ENCODE measurements around the gene ZNF28.
"Not testable (repeated sequence)": the region's sequence is repeated elsewhere in the genome, so short reads cannot be mapped to it uniquely, and the experiment has no call there.

The ZNF28 gene

GRCh38 chr19:52821204-52821960 lies at the start of gene ZNF28:
TSS of gene ZNF28 (minus strand) at chr19:52821633. CDS start at chr19:52817958, 3,675 bp downstream.
- peak; percentile 49 for DNase-seq (ENCODE audit: low spot score)

GRCh38 chr19:52868031-52868430 lies 46.6 kb upstream of the ZNF28 start:
- DNase-seq (ENCODE audit: low spot score) = not testable (repeated sequence)

- DNase-seq (ENCODE audit: low spot score) = peak; percentile 66
These were observed 36.2 kb upstream of the ZNF28 start, which contains the start of gene ZNF468 for GRCh38 chr19:52857378-52858191. TSS of gene ZNF468 (minus strand) at chr19:52857619. CDS start at chr19:52854272, 3,347 bp downstream.

- not testable (repeated sequence) for DNase-seq (ENCODE audit: low spot score)
These were observed 35.3 kb upstream of the ZNF28 start for GRCh38 chr19:52856540-52857377.

- not testable (repeated sequence) for DNase-seq (ENCODE audit: low spot score)
These were observed 25.9 kb upstream of the ZNF28 start for GRCh38 chr19:52847352-52847751.

GRCh38 chr19:52840825-52841465 lies 19.5 kb upstream of the ZNF28 start:
- DNase-seq (ENCODE audit: low spot score) = not testable (repeated sequence)

GRCh38 chr19:52834289-52834688 lies 12.9 kb upstream of the ZNF28 start:
- not testable (repeated sequence) for DNase-seq (ENCODE audit: low spot score)

GRCh38 chr19:52833541-52833940 lies 12.1 kb upstream of the ZNF28 start:
- not testable (repeated sequence) for DNase-seq (ENCODE audit: low spot score)

GRCh38 chr19:52829866-52830265 lies 8.4 kb upstream of the ZNF28 start:
- DNase-seq (ENCODE audit: low spot score) = not testable (repeated sequence)

- no peak for DNase-seq (ENCODE audit: low spot score)
These were observed 4.3 kb upstream of the ZNF28 start for GRCh38 chr19:52825765-52826164.

- DNase-seq (ENCODE audit: low spot score) = no peak
These were observed 2.2 kb upstream of the ZNF28 start for GRCh38 chr19:52823676-52824075.

- DNase-seq (ENCODE audit: low spot score) = peak; percentile 8
These were observed 795 bp downstream of the ZNF28 start for GRCh38 chr19:52820472-52821203.

GRCh38 chr19:52809801-52810200 lies 11.6 kb downstream of the ZNF28 start:
- no peak for DNase-seq (ENCODE audit: low spot score)

- not testable (repeated sequence) for DNase-seq (ENCODE audit: low spot score)
These were observed 21.3 kb downstream of the ZNF28 start for GRCh38 chr19:52799950-52800640.

- DNase-seq (ENCODE audit: low spot score) = no peak
These were observed 32.0 kb downstream of the ZNF28 start for GRCh38 chr19:52789440-52789839.

- DNase-seq (ENCODE audit: low spot score) = peak; percentile 9
These were observed 34.7 kb downstream of the ZNF28 start, which contains the start of gene ZNF600 for GRCh38 chr19:52786464-52787354. TSS of gene ZNF600 (minus strand) at chr19:52786791. CDS start at chr19:52778888, 7,903 bp downstream.

GRCh38 chr19:52786078-52786463 lies 35.4 kb downstream of the ZNF28 start:
- no peak for DNase-seq (ENCODE audit: low spot score)

GRCh38 chr19:52785506-52785905 lies 35.9 kb downstream of the ZNF28 start:
- no peak for DNase-seq (ENCODE audit: low spot score)

GRCh38 chr19:52782864-52783263 lies 38.6 kb downstream of the ZNF28 start:
- not testable (repeated sequence) for DNase-seq (ENCODE audit: low spot score)
